Measurements from ENCODE around the gene EIF2AK3. TPM values are rescaled to one million over a fixed set of nuclear protein-coding genes. Genes with fewer than 3 reads are reported as not detected.
"Not testable (repeated sequence)": the region's sequence is repeated elsewhere in the genome, so short reads cannot be mapped to it uniquely, and the experiment has no call there.

Gene EIF2AK3
- total RNA-seq, 3 donors from 2014 or later, result 18.1 to 39.1 (median 34.4) TPM

DNA sequence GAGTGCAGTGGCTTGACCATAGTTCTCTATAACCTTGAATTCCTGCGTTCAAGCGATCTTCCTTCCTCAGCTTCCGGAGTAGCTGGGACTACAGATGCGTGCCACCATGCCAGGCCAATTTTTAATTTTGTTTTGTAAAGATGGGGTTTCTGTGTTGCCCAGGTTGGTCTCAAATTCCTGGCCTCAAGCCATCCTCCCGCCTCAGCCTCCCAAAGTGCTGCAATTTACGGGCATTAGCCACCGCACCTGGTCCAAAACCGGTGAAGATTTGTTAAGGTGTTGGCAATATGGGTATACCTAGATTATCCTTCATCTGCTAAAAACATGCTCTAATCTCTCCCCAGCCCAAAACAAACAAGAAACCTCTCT, 1.3 kb upstream of the EIF2AK3 start:
- Histone ChIP-seq H3K36me3 (no peaks in the 10 kb centered on the region), H3K9me3 (no peaks in the 10 kb centered on the region), H3K4me3 (peak overlapping the region; percentile 51 to 72 (median 69)), H3K27ac (peak overlapping the region; percentile 98 to 99), H3K4me1 (peaks cover 0 to 8% of the 10 kb centered on the region in 2 donors), H3K27me3 (no peaks in the 10 kb centered on the region)
- intact Hi-C loops (cut with DNase I; ENCODE audit: low total_unique reads), result no loop called here
- TF ChIP-seq CTCF (IDR thresholded peaks at IDR 0.05) (no peak), POLR2A (IDR thresholded peaks at IDR 0.05) (no peak), POLR2AphosphoS5 (IDR thresholded peaks at IDR 0.05) (no peak)
- no peak for DNase-seq (ENCODE audit: low spot score in 2 of 2)

DNA sequence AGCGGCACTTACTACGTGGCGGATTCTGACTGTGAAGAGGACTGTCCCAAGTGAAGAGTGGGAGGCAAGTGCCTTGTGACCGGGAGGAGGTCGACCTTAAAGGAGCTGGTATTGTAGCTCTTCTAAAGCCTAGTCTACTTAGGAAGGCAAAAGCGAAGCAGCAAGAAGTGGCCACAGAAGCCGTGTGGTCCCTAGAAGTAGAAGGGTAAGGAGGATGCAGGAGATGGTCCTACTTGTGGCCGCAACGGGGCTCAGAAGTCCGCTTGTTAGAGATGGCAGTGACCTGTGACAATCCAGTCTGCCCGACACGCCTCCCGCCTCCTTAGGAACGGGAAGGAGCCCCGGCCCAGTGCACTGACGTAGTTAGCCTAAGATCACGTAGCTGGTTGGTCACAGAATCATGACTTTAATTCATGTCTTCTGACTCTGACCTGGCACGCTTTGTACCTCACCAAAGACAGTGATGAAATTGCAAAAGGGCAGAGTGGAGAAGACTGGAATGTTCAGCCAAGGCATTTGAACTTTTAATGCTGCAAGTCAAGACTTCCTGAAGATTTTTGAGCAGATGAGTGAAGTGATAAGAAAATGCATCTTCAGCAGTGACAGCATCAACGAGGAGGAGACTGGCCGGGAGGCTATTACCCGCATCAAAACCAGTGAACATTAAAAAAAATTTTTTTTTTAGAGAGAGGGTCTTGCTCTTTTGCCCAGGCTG, 749 bp upstream of the EIF2AK3 start:
- peak; percentile 84 to 94 for DNase-seq (ENCODE audit: low spot score in 2 of 2)
- Histone ChIP-seq H3K9me3 (no peaks in the 10 kb centered on the region), H3K36me3 (no peaks in the 10 kb centered on the region), H3K27ac (peak overlapping the region; percentile 98 to 99), H3K27me3 (no peaks in the 10 kb centered on the region), H3K4me1 (peaks cover 0 to 8% of the 10 kb centered on the region in 2 donors), H3K4me3 (peak overlapping the region; percentile 51 to 72 (median 69))
- TF ChIP-seq POLR2AphosphoS5 (IDR thresholded peaks at IDR 0.05), result peak; percentile 91 to 98 (median 96)
- peak; percentile 81 for TF ChIP-seq POLR2A (IDR thresholded peaks at IDR 0.05)
- TF ChIP-seq CTCF (IDR thresholded peaks at IDR 0.05), result no peak
- intact Hi-C loops (cut with DNase I; ENCODE audit: low total_unique reads), result no loop called here

GRCh38 chr2:88626171-88627054, 851 bp downstream of the EIF2AK3 start:
- no peaks in the 10 kb centered on the region for H3K36me3 ChIP-seq
- H3K9me3 ChIP-seq, result no peaks in the 10 kb centered on the region
- peaks cover 0 to 8% of the 10 kb centered on the region in 2 donors for H3K4me1 ChIP-seq
- H3K4me3 ChIP-seq, result peak overlapping the region; percentile 69 to 85 (median 73)
- no peaks in the 10 kb centered on the region for H3K27me3 ChIP-seq
- no peak for TF ChIP-seq CTCF (IDR thresholded peaks at IDR 0.05)
- TF ChIP-seq POLR2AphosphoS5 (IDR thresholded peaks at IDR 0.05), result peak in 1 of 3 donors; percentile 41
- no peak for DNase-seq (ENCODE audit: low spot score in 2 of 2)
- peak overlapping the region; percentile 97 to 99 for H3K27ac ChIP-seq
- intact Hi-C loops (cut with DNase I; ENCODE audit: low total_unique reads), result no loop called here

- H3K36me3 ChIP-seq, result no peaks in the 10 kb centered on the region
- peak overlapping the region in 1 of 3 donors; percentile 41 for H3K4me3 ChIP-seq
- H3K4me1 ChIP-seq, result peaks cover 0 to 8% of the 10 kb centered on the region in 2 donors
- H3K27ac ChIP-seq, result peak overlapping the region in 1 of 2 donors; percentile 5
- no peaks in the 10 kb centered on the region for H3K27me3 ChIP-seq
- TF ChIP-seq POLR2AphosphoS5 (IDR thresholded peaks at IDR 0.05) (no peak), POLR2A (IDR thresholded peaks at IDR 0.05) (no peak), CTCF (IDR thresholded peaks at IDR 0.05) (no peak)
- H3K9me3 ChIP-seq, result no peaks in the 10 kb centered on the region
- intact Hi-C loops (cut with DNase I; ENCODE audit: low total_unique reads), result no loop called here
- no peak for DNase-seq (ENCODE audit: low spot score in 2 of 2)
These were observed 2.8 kb downstream of the EIF2AK3 start for GRCh38 chr2:88624477-88624876.

GRCh38 chr2:88623831-88624465, 3.3 kb downstream of the EIF2AK3 start:
- H3K9me3 ChIP-seq; H3K4me1 ChIP-seq; intact Hi-C loops (cut with DNase I; ENCODE audit: low total_unique reads); H3K4me3 ChIP-seq; H3K27me3 ChIP-seq; H3K36me3 ChIP-seq; DNase-seq (ENCODE audit: low spot score in 2 of 2): not testable (repeated sequence)
- H3K27ac ChIP-seq, result peak overlapping the region in 1 of 2 donors; percentile 5
